ENCODE results near the gene RAI1.

DNA sequence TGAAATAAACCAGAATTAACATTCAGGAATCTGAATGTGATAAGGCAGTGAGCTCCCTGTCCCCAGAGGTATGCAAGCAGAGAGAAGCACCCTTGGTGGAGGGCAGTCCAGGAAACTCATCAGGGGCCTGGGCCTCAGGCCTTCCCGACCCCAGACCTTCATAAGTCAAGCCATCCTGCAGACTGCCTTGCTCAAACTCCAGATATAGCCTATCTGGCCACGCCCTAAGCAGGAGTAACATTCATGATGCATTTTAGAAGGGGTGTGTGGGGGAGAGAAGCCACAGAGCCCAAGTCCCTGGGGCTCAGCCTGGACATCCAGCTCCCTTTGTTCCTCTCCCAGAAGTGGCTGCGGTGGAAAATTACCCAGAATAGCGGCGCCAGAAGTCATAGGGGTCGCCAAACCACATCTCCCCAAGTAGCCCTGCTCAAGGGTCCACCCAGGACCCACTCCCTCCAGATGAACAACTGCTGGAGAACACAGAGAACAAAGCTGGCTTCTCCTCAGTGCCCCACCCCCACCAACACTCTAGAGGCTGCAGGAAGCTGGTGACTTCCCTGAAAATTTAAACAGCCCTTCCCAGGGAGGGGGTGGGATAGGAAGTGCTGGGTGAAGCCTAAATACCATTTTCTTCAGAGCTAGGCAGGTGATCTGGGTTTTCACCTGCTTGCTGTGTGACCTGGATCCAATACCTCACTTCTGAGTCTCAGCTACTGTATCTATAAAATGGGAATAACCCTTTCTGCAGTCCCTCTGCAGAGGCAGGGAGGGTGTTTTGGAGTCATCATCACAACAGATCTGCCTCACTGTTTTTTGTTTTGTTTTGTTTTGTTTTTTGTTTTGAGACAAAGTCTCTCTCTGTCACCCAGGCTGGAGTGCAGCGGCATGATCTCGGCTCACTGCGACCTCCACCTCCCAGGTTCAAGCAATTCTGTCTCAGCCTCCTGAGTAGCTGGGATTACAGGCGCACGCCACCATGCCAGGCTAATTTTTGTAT, 157.0 kb downstream of the RAI1 start:
- TF ChIP-seq, protein P1, sequence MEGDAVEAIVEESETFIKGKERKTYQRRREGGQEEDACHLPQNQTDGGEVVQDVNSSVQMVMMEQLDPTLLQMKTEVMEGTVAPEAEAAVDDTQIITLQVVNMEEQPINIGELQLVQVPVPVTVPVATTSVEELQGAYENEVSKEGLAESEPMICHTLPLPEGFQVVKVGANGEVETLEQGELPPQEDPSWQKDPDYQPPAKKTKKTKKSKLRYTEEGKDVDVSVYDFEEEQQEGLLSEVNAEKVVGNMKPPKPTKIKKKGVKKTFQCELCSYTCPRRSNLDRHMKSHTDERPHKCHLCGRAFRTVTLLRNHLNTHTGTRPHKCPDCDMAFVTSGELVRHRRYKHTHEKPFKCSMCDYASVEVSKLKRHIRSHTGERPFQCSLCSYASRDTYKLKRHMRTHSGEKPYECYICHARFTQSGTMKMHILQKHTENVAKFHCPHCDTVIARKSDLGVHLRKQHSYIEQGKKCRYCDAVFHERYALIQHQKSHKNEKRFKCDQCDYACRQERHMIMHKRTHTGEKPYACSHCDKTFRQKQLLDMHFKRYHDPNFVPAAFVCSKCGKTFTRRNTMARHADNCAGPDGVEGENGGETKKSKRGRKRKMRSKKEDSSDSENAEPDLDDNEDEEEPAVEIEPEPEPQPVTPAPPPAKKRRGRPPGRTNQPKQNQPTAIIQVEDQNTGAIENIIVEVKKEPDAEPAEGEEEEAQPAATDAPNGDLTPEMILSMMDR (IDR thresholded peaks at IDR 0.05; ENCODE audit: insufficient read depth, low read depth, low read length): no peak
- TF ChIP-seq EZH2 (IDR thresholded peaks at IDR 0.05; ENCODE audit: insufficient read depth, low read length): no peak
